A549 (cell line): Measurements from ENCODE around the gene PPP1R3E. TPM values are rescaled to one million over a fixed set of nuclear protein-coding genes. Genes with fewer than 3 reads are reported as not detected.
"Not testable (repeated sequence)": the region's sequence is repeated elsewhere in the genome, so short reads cannot be mapped to it uniquely, and the experiment has no call there.

ENCODE experiments used
- ATAC-seq, 2 experiments: fragments of 200-7000 bp in 1 of 2; fragments of >200 bp in 1 of 2; cut with Nextera tagmentation in 1 of 2; cut with Tn5 transposase in 1 of 2; 3 replicates each; pipeline versions ENCODE4 v1.8.0 to v1.9.1; 2018 to 2020; ENCODE audit warnings: mild to moderate bottlenecking in 1 of 2, moderate library complexity in 1 of 2
- CTCF ChIA-PET: fragments of 300-600 bp; sonication (Branson Sonifier 250); formaldehyde crosslinking; extraction: SDS; loops from one replicate; lab custom pipeline; 2021; ENCODE audit warnings: antibody characterized with exemption, inconsistent platforms; lab: Yijun Ruan, JAX
- POLR2A ChIA-PET: fragments of 350-600 bp; formaldehyde crosslinking; extraction: SDS; loops from one replicate; lab custom pipeline; 2021; ENCODE audit warnings: antibody characterized with exemption, inconsistent platforms; lab: Yijun Ruan, JAX
- DNase-seq, 2 experiments: peaks; one replicate each; pipeline versions ENCODE4 v3.0.0 to v3.0.0-alpha.2; 2011 to 2016; ENCODE audit warnings: low read depth in 1 of 2, low spot score in 1 of 2
- FAIRE-seq: peaks from 2 replicates; lab custom pipeline; 2011; peaks lifted over from hg19 to GRCh38; lab: Jason Lieb, UNC
- H3K27ac ChIP-seq, 2 experiments: fragments of >200 bp; sonication (Bioruptor Twin); formaldehyde crosslinking; 3 replicates each; pipeline ENCODE4 v1.5.1; 2016 to 2017
- H3K4me1 ChIP-seq: fragments of >200 bp; sonication (Bioruptor Twin); formaldehyde crosslinking; 3 replicates; pipeline ENCODE4 v1.6.1; 2016
- H3K4me2 ChIP-seq: fragments of >200 bp; sonication (Bioruptor Twin); formaldehyde crosslinking; 3 replicates; pipeline ENCODE4 v1.6.1; 2016
- H3K4me3 ChIP-seq: fragments of >200 bp; sonication (Bioruptor Twin); formaldehyde crosslinking; 3 replicates; pipeline ENCODE4 v1.5.1; 2016
- H3K9me3 ChIP-seq: fragments of >200 bp; sonication (Bioruptor Twin); formaldehyde crosslinking; 3 replicates; pipeline ENCODE4 v1.6.1; 2016
- ATOH8 ChIP-seq: fragments of 250-450 bp; sonication (Bioruptor Pico); IDR thresholded peaks from 2 replicates; pipeline ENCODE4 v1.5.0; 2020; ENCODE audit warnings: low read depth, mild to moderate bottlenecking, moderate library complexity
- BHLHE40 ChIP-seq: IDR thresholded peaks from 2 replicates; pipeline ENCODE4 v1.6.1; 2012; ENCODE audit warnings: low read depth, low read length, inconsistent platforms
- CHD4 ChIP-seq: fragments of 200-600 bp; sonication (generic); IDR thresholded peaks from 2 replicates; pipeline ENCODE4 v1.6.1; 2016; ENCODE audit warnings: antibody characterized with exemption, mild to moderate bottlenecking, borderline replicate concordance
- CTCF ChIP-seq: fragments of >200 bp; sonication (Bioruptor Twin); formaldehyde crosslinking; IDR thresholded peaks from 3 replicates; pipeline ENCODE4 v1.5.1; 2016
- E2F6 ChIP-seq: IDR thresholded peaks from 2 replicates; pipeline ENCODE4 v1.6.1; 2012; ENCODE audit warnings: low read depth, borderline replicate concordance
- ELK1 ChIP-seq: fragments of 150-350 bp; IDR thresholded peaks from 2 replicates; pipeline ENCODE4 v1.6.1; 2014; ENCODE audit warnings: low read depth, mild to moderate bottlenecking, low read length
- GATA3 ChIP-seq: IDR thresholded peaks from 2 replicates; pipeline ENCODE4 v1.6.1; 2012; ENCODE audit warnings: borderline replicate concordance
- HOXB13 ChIP-seq: fragments of 250-450 bp; sonication (Bioruptor Pico); IDR thresholded peaks from 2 replicates; pipeline ENCODE4 v1.5.0; 2020; ENCODE audit warnings: low read depth, mild to moderate bottlenecking, moderate library complexity
- KDM1A ChIP-seq: fragments of 200-600 bp; sonication (generic); IDR thresholded peaks from 2 replicates; pipeline ENCODE4 v1.6.1; 2016; ENCODE audit warnings: low read depth, mild to moderate bottlenecking
- NPAS2 ChIP-seq: fragments of 250-450 bp; sonication (Bioruptor Pico); IDR thresholded peaks from 2 replicates; pipeline ENCODE4 v1.8.0; 2022; ENCODE audit warnings: mild to moderate bottlenecking, moderate library complexity, borderline replicate concordance
- NR3C1 ChIP-seq: fragments of >200 bp; sonication (Bioruptor Twin); formaldehyde crosslinking; IDR thresholded peaks from 3 replicates; pipeline ENCODE4 v1.6.1; 2017
- RAD21 ChIP-seq, 2 experiments: fragments of >200 bp in 1 of 2; sonication (Bioruptor Twin) in 1 of 2; formaldehyde crosslinking in 1 of 2; IDR thresholded peaks in 1 of 2; conservative IDR thresholded peaks in 1 of 2; 2 replicates in 1 of 2; 3 replicates in 1 of 2; pipeline ENCODE4 v1.6.1; 2012 to 2018; ENCODE audit warnings: inconsistent platforms in 1 of 2
- RARB ChIP-seq: fragments of 250-450 bp; sonication (Bioruptor Pico); IDR thresholded peaks from 2 replicates; pipeline ENCODE4 v1.8.0; 2021; ENCODE audit warnings: mild to moderate bottlenecking, moderate library complexity
- RFX5 ChIP-seq: fragments of 450-650 bp; IDR thresholded peaks from 2 replicates; pipeline ENCODE4 v1.7.1; 2014; ENCODE audit warnings: antibody characterized with exemption, mild to moderate bottlenecking, moderate library complexity
- ZNF302 ChIP-seq: fragments of 250-450 bp; sonication (Bioruptor Pico); IDR thresholded peaks from 2 replicates; pipeline ENCODE4 v1.9.0; 2021; ENCODE audit warnings: inconsistent platforms, mild to moderate bottlenecking, moderate library complexity
- whole genome bisulfite sequencing: methylation state at CpG from one replicate; pipeline ENCODE4 v1.1.6; 2017; ENCODE audit errors: missing lambda C conversion rate; 5-methylcytosine and 5-hydroxymethylcytosine counted together
- polyA plus RNA-seq, 4 experiments: library from polyadenylated mRNA; depleted of rRNA in 3 of 4; stranded (reverse); fragments of >200 nt; fragmentation: RNase III in 1 of 4; extraction: RNeasy Plus Mini Kit Qiagen cat#74134 plus additional on column Dnase treatment in 1 of 4; gene quantifications; 2 replicates in 3 of 4; 3 replicates in 1 of 4; pipeline ENCODE4 v1.2.3, GENCODE V29; 2011 to 2017

PPP1R3E gene
- polyA plus RNA-seq, 2 of the 4 experiments (the other 2 are of a cell fraction), result 7.5 to 11.1 TPM

- WGBS, result 58% methylated on average over 6 of the region's 9 CpGs
Observed at GRCh38 chr14:23284654-23285529, 17.8 kb downstream of the PPP1R3E start.

GRCh38 chr14:23281247-23281646, 21.4 kb downstream of the PPP1R3E start:
- TF ChIP-seq RFX5 (no peak), ZNF302 (no peak), KDM1A (no peak), HOXB13 (CRISPR knock-in tag) (no peak), ELK1 (no peak)
- no peak for DNase-seq
- no peak for ATAC-seq
- 93% methylated on average over 6 of the region's 6 CpGs for WGBS
- no peak overlapping the region for H3K4me3 ChIP-seq
- H3K4me2 ChIP-seq, result no peak overlapping the region
- no peak overlapping the region for H3K27ac ChIP-seq
- FAIRE-seq, result no peak
- H3K4me1 ChIP-seq, result peaks cover 18% of the 10 kb centered on the region
- ChIA-PET POLR2A (no interaction called here), CTCF (interaction anchor here (1.0 to 14.2 kb wide), 2 partner anchors 17 to 160 kb away, joined by 3 to 161 read pairs; partner anchors contain the start of gene PPP1R3E)
- H3K9me3 ChIP-seq, result no peaks in the 10 kb centered on the region

More at GRCh38 chr14:23284654-23285529, 17.8 kb downstream of the PPP1R3E start:
- Histone ChIP-seq H3K4me3 (peak overlapping the region; percentile 96), H3K4me2 (peak overlapping the region; percentile 73), H3K4me1 (peaks cover 23% of the 10 kb centered on the region), H3K9me3 (no peaks in the 10 kb centered on the region), H3K27ac (peak overlapping the region; percentile 95)
- TF ChIP-seq ATOH8 (CRISPR knock-in tag), result no peak
- TF ChIP-seq GATA3, result no peak
- no peak for TF ChIP-seq RAD21 (conservative IDR thresholded peaks at IDR 0.05 in 1 of 2, IDR thresholded peaks at IDR 0.05 in 1 of 2)
- TF ChIP-seq RARB (CRISPR knock-in tag), result no peak
- no peak for TF ChIP-seq E2F6
- TF ChIP-seq CHD4, result no peak
- TF ChIP-seq BHLHE40, result no peak
- TF ChIP-seq NR3C1, result no peak
- no peak for TF ChIP-seq RFX5
- no peak for TF ChIP-seq ZNF302
- no peak for TF ChIP-seq NPAS2
- no peak for TF ChIP-seq CTCF
- DNase-seq (no peak), ATAC-seq (no peak), FAIRE-seq (no peak)
- POLR2A ChIA-PET, result interaction anchor here (0.6 to 2.5 kb wide), 4 partner anchors 11 to 139 kb away, joined by 4 to 15 read pairs (median 8); partner anchors contain the start of genes BCL2L2 and PABPN1
- CTCF ChIA-PET, result interaction anchor here (1.0 to 14.2 kb wide), 3 partner anchors 13 to 278 kb away, joined by 3 to 161 read pairs (median 4); partner anchors contain the start of gene PPP1R3E

- FAIRE-seq, POLR2A ChIA-PET, H3K4me3 ChIP-seq, H3K27ac ChIP-seq, ATAC-seq, H3K4me1 ChIP-seq, H3K4me2 ChIP-seq, DNase-seq, H3K9me3 ChIP-seq: not testable (repeated sequence)
- 77% methylated on average over 6 of the region's 6 CpGs for WGBS
- CTCF ChIA-PET, result interaction anchor here (1.1 to 22.0 kb wide), 5 partner anchors 12 to 209 kb away, joined by 3 to 254 read pairs (median 3); partner anchors contain the start of gene PPP1R3E
Observed at GRCh38 chr14:23277928-23278327, 24.7 kb downstream of the PPP1R3E start.
